Measurements from ENCODE around the gene ZNF862. TPM values are rescaled to one million over a fixed set of nuclear protein-coding genes. Genes with fewer than 3 reads are reported as not detected.

Gene ZNF862
- 34.1 TPM for total RNA-seq

DNA sequence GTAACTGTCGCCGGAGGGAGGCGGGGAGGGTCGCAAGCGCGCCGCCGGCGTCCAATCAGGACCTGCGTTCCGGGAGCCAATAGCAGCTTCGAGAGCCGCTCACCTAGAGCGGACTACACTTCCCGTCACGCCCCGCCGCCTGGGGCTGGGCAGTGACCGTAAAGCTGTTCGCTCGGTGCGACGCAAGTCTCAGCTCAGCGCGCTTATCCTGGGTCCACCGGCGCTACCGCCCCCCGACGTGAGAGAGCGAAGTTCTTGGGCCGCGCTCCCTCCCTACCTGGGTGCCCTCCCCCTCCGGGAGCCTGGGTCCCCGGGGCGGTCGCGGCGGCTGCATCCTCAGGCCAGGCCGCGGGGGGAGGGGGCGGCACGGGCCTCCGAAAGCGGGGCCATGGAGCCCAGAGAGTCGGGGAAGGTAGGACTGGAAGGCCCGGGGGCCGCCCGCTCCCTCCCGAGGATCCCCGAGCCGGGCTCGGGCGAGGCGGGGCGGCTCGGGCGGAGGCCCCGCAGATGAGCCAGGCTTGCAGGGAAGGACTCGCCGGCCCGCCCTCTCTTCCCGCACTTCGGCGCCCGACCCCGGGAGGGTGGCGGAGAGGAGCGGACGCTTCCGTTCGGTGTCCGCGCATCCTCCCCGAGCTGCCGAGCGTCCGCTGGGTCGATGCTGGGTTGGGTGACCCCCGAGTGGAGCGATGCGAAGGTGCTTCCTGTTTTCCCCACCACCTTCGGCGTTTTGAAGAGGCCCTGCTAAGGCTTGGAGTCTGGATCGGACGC is at the start of gene ZNF862:
Gene ZNF862 (plus strand): TSS at position 152 of the 768 bp plus-strand sequence. CDS start 237 bp downstream, at position 389.
- intact Hi-C loops (cut with DNase I), result no loop called here
- ATAC-seq (peak; percentile 100), DNase-seq (ENCODE audit: low spot score) (peak; percentile 98)

DNA sequence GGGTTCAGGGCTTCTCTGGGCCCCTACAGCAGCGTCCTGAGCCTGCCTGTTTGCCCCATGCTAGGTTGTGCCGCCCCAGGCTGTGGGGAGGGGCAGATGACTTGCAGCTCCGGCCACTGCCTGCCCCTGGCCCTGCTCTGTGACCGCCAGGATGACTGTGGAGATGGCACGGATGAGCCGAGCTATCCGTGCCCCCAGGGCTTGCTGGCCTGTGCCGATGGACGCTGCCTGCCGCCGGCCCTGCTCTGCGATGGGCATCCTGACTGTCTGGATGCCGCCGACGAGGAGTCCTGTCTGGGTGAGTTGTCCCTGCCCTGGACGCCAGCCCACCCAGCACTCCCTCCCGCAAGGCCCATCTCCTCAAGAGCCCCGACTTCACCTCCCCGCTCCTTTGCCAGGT is 49.1 kb upstream of the ZNF862 start:
- intact Hi-C loops (cut with DNase I), result no loop called here
- DNase-seq (ENCODE audit: low spot score) (no peak), ATAC-seq (no peak)

DNA sequence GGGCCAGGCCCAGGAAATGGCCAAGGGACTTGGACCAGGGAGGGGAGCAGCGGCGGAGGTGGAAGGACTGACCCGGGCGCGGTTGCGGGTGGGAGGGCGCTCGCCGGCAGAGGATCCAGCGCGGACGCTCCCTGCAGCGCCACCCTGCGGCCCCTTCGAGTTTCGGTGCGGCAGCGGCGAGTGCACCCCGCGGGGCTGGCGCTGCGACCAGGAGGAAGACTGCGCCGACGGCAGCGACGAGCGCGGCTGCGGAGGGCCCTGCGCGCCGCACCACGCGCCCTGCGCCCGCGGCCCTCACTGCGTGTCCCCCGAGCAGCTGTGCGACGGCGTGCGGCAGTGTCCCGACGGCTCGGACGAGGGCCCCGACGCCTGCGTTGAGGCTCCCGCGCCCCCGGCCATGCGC is 48.0 kb upstream of the ZNF862 start:
- ATAC-seq (no peak), DNase-seq (ENCODE audit: low spot score) (no peak)
- intact Hi-C loops (cut with DNase I), result no loop called here

DNA sequence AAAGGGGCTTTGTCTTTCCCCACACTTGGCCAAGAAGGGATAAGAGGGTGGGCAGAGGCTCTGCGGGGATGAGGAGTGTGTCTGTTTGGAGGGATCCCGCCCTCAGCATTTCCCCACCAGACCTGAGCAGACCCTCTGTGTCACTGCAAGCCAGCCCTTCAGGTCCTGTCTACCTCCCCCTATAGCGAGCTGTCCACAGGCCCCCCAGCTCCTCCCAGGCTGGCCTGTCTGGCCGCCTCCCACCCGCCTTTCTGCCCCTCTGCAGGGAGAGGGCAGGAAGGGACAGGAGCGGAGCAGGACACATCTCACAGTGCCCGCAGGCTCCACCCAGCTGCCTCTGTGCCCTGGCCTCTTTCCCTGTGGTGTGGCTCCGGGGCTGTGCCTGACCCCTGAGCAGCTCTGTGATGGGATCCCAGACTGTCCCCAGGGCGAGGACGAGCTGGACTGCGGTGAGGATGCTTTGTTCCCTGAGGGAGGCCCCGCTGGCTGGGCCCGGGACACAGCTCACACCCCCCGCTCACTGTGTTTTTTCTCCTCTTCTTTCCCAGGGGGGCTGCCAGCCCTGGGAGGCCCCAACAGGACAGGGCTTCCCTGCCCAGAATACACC is 47.3 kb upstream of the ZNF862 start:
- DNase-seq (ENCODE audit: low spot score) (no peak), ATAC-seq (no peak)
- intact Hi-C loops (cut with DNase I), result no loop called here

DNA sequence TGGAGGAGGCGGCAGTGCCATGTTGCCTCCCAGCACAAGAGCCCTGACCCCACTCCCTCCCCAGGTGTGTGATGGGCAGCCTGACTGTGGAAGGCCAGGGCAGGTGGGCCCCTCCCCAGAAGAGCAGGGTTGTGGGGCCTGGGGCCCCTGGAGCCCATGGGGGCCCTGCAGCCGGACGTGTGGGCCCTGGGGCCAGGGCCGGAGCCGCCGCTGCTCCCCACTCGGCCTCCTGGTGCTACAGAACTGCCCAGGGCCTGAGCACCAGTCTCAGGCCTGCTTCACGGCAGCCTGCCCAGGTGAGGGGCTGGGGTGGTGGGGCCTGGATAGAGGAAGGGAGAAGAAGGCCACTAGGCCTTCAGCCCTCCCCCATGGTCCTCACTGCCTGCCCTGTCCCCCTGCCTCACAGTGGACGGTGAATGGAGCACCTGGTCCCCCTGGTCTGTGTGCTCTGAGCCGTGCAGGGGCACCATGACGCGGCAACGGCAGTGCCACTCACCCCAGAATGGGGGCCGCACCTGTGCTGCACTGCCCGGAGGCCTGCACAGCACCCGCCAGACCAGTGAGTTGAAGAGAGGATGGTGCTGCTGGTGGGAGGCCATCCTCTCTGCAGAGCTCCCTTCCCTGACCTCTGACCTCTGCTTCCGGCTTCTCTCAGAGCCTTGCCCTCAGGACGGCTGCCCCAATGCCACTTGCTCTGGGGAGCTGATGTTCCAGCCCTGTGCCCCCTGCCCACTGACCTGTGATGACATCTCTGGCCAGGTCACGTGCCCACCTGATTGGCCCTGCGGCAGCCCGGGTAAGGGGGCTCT is 46.6 kb upstream of the ZNF862 start:
- DNase-seq (ENCODE audit: low spot score) (no peak), ATAC-seq (no peak)
- intact Hi-C loops (cut with DNase I), result no loop called here

DNA sequence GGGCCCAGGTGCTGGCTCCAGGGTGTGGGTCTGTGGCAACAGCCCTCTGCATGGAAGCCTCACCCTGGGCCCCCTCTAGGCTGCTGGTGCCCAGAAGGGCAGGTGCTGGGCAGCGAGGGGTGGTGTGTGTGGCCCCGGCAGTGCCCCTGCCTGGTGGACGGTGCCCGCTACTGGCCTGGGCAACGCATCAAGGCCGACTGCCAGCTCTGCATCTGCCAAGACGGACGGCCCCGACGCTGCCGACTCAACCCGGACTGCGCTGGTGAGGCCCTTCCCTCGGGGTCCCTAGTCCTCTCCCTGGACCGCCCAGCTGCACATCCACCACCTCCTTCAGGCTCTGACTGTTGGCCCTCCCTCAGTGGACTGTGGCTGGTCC is 46.0 kb upstream of the ZNF862 start:
- ATAC-seq, result no peak
- DNase-seq (ENCODE audit: low spot score), result no peak

DNA sequence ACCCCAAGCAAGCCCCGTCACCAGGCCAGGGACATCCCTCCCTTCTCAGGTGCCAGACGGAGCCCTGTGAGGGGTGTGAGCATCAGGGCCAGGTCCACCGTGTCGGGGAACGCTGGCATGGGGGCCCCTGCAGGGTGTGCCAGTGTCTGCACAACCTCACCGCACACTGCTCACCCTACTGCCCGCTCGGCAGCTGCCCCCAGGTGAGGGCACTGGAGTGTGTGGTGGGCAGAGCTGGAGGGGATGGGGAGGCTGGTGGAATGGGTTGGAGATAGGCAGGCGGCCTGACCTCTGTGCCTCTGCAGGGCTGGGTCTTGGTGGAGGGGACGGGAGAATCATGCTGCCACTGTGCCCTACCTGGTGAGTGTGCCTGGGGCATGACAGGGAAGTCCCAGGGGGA is 44.9 kb upstream of the ZNF862 start:
- no peak for ATAC-seq
- intact Hi-C loops (cut with DNase I), result no loop called here
- no peak for DNase-seq (ENCODE audit: low spot score)

More for the DNA sequence above, 46.0 kb upstream of the ZNF862 start:
- intact Hi-C loops (cut with DNase I), result no loop called here

DNA sequence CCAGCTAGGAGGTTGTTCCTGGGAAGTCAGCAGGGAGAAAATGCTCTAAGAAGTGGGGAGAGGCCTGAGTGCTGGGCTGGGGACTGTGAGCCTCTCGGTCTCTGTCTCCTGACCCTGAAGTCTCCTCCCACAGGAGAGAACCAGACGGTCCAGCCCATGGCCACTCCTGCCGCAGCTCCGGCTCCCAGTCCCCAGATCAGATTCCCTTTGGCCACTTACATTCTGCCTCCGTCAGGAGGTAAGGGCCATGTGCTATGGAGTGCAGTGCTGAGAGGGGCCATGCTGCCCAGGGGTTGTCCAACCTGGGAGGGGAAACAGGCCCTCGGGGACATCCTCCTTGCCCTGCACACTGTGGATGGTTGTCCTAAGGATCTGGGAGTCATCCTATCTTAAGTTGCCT is 43.5 kb upstream of the ZNF862 start:
- ATAC-seq (no peak), DNase-seq (ENCODE audit: low spot score) (no peak)
- intact Hi-C loops (cut with DNase I), result no loop called here

DNA sequence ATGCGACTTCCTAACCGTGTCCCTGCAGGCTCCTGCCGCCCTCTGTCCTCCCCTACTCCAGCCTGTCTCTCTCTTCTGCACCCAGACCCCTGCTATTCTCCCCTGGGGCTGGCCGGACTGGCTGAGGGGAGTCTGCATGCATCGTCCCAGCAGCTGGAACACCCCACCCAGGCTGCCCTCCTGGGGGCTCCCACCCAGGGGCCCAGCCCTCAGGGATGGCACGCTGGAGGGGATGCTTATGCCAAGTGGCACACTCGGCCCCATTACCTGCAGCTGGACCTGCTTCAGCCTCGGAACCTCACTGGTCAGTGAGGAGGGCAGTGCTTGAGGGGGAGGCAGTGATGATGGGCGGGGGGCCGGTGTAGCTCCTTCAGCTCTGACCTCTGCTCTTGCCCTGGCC is 43.0 kb upstream of the ZNF862 start:
- DNase-seq (ENCODE audit: low spot score) (no peak), ATAC-seq (no peak)
- intact Hi-C loops (cut with DNase I), result no loop called here

DNA sequence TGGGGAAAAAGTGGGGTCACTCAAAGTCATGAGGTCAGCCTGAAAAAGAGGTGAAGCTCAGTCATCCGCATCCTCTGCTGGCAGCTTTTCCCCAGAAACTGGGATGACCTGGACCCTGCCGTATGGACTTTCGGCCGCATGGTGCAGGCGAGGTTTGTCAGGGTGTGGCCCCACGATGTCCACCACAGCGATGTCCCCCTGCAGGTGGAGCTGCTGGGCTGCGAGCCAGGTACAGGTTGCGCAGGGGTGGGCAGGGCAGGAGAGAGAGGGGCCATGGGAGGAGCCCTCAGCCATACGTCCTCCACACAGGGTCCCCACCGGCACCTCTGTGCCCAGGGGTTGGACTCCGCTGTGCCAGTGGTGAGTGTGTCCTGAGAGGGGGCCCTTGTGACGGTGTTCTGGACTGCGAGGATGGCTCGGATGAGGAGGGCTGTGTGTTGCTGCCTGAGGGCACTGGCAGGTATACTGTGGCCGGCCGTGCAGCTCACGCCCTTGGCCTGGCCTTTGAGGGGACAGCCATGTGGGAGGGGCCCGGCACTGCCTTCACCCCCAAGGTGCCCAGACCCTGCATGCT is 41.8 kb upstream of the ZNF862 start:
- DNase-seq (ENCODE audit: low spot score) (no peak), ATAC-seq (no peak)
- intact Hi-C loops (cut with DNase I), result no loop called here

DNA sequence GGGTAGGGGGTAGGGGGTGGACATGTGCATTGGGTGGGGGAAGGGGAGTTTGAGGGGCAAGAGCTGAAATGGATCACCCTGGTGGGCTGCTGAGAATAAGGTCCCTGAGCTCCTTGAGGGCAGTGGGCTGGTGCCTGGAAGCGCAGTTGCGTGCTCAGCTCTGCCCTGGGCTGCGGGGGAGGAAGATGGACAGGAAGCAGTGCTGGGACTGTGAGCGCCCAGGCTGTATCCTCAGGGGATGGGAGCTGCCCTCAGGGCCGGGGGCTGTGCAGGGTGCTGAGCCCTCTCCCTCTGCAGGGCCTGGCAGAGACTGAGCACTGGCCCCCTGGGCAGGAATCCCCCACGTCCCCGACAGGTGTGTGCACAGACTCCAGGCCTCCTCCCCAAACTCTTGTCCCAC is 40.4 kb upstream of the ZNF862 start:
- no peak for ATAC-seq
- intact Hi-C loops (cut with DNase I), result no loop called here
- DNase-seq (ENCODE audit: low spot score), result no peak

DNA sequence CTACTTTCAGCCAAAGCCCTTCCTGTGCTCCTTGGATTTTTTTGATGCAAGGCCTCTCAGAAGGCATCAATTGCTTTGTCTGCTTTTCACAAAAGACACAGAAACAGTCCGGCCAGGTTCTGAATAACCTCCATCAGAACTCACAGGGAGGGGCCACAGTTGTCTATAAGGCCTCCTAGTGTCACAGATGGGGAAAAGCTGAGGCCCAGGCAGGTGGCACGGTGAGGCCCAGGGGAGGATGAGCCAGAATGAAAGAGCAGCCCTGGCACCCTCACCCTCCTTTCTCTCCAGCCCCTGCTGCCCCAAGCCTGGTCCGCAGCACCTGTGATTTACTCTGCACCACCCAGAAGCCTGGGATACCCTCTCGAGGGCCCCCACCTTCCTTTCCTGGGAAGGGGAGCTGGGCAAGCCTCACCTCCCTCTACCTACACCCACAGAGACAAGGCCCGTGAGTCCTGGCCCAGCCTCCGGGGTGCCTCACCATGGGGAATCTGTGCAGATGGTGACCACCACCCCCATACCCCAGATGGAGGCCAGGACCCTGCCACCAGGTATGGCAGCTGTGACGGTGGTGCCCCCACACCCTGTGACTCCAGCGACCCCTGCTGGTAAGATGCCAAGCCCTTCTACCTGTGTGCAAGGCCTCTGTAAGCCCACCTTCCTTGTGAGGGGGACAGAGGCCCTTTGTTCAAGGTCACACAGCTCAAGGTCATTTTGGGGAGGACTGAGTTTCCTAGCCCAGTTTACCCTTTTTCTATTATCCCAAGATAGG is 38.6 kb upstream of the ZNF862 start:
- DNase-seq (ENCODE audit: low spot score) (peak; percentile 69), ATAC-seq (no peak)
- intact Hi-C loops (cut with DNase I), result no loop called here

DNA sequence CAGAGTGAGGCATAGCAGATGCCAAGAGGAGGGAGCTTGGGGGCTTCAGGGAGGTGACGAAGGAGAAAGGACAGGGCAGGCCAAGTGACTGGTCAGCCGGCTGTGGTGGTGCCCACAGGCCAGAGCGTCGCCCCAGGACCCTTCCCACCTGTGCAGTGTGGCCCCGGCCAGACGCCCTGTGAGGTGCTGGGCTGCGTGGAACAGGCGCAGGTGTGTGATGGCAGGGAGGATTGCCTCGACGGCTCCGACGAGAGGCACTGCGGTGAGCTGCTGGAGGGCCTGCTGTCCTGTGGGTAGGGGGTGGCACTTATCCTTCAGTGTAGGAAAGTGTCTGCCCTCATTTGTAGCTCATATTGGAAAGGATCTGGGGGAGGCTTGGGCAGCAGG is 38.0 kb upstream of the ZNF862 start:
- intact Hi-C loops (cut with DNase I), result no loop called here
- ATAC-seq, result no peak

DNA sequence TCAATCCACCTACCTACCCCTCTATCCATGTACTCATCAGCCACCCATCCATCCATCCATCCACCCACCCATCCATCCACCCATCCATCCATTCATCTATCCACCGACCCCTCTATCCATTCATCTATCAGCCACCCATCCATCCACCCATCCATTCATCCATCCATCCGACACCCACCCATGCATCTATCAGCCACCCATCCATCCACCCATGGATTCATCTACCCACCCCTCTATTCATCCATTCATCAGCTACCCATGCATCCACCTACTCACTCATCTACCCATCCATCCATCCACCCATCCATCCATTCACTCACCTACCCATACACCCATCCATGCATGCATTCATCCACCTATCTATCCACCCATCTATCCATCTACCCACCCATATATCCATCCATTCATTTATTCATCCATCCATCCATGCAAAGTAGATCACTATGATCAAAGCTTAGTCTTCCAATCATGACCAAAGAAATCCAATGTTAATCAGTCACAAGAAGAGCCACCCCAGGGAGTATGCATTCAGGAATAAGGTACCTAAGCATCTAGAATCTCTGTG is 37.1 kb upstream of the ZNF862 start:
- intact Hi-C loops (cut with DNase I), result no loop called here

More for the DNA sequence above, 38.0 kb upstream of the ZNF862 start:
- no peak for DNase-seq (ENCODE audit: low spot score)

DNA sequence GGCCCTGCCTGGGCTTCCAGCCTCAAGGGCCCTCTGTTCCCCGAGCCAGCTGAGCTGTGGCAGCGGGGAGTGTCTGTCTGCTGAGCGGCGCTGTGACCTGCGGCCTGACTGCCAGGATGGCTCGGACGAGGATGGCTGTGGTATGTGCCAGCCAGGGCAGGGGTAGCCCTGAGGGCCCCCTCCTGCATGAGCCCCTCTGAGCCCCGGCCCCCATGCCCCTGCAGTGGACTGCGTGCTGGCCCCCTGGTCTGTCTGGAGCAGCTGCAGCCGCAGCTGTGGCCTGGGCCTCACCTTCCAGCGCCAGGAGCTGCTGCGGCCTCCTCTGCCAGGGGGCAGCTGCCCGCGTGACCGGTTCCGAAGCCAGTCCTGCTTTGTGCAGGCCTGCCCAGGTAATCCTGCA is 36.4 kb upstream of the ZNF862 start:
- DNase-seq (ENCODE audit: low spot score) (no peak), ATAC-seq (no peak)
- intact Hi-C loops (cut with DNase I), result no loop called here

More for the DNA sequence above, 37.1 kb upstream of the ZNF862 start:
- DNase-seq (ENCODE audit: low spot score), result no peak
- ATAC-seq, result no peak

DNA sequence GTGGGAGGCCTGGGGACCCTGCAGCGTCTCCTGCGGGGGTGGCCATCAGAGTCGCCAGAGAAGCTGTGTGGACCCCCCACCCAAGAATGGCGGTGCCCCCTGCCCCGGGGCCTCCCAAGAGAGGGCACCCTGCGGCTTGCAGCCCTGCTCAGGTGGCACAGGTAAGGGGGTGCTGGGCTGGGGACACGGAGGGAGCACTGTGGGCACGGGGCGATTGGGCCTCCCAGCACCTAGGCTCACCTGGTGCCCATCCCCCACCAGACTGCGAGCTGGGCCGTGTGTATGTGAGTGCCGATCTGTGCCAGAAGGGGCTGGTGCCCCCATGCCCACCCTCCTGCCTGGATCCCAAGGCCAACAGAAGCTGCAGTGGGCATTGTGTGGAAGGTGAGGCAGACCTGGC is 35.2 kb upstream of the ZNF862 start:
- DNase-seq (ENCODE audit: low spot score) (no peak), ATAC-seq (no peak)
- intact Hi-C loops (cut with DNase I), result no loop called here

DNA sequence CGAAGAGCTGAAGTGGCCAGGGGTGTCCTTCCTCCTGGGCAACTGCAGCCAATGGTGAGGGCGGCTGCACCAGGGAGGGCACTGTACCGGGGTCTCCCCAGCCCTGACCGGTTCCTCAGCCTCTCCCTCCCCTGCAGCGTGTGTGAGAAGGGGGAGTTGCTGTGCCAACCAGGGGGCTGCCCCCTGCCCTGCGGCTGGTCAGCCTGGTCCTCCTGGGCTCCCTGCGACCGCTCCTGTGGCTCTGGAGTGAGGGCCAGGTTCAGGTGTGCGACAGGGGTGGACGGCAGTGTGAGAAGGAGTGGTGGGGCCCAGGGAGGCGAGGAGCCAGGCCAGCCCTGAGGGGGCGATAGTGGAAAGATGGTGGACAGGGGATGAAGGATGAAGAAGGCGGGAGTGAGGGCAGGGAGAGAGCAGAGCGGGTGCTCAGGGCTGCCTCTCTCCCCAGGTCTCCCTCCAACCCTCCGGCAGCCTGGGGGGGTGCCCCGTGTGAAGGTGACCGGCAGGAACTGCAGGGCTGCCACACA is 34.6 kb upstream of the ZNF862 start:
- no peak for DNase-seq (ENCODE audit: low spot score)
- no peak for ATAC-seq
- intact Hi-C loops (cut with DNase I), result no loop called here

DNA sequence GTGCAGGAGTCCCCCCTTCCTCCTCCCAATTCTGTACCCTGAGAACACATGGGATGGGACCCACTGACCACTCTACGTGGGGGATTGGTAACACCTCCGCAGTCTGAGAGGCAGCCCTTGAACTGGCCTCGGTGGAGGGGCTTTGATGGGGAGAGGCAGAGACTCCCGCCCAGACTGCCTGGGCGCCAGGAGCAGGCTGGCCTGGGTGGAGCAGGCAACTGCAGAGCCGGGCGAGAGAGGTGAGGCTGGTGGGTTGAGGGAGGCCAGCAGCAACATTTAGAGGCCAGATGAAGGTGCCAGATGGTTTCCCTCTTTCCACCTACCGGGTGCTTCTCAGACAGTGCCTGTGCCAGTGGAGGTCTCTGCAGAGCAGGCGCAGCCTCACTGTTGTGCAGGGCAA is 34.1 kb upstream of the ZNF862 start:
- intact Hi-C loops (cut with DNase I), result no loop called here
- no peak for ATAC-seq
- DNase-seq (ENCODE audit: low spot score), result no peak

DNA sequence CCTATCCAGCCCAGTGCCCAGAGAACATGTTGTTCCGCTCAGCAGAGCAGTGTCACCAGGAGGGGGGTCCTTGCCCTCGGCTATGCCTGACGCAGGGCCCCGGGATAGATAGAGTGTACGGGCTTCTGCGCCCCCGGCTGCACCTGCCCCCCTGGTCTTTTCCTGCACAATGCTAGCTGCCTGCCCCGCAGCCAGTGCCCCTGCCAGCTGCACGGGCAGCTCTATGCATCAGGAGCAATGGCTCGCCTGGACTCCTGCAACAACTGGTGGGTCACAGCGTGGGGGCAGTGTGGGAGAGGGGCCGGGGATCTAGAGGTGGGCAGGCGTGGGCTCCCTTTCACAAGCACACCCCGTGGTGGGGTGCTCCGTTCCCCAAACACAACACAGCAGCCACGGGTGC is 31.4 kb upstream of the ZNF862 start:
- intact Hi-C loops (cut with DNase I), result no loop called here
- peak; percentile 6 for ATAC-seq
- no peak for DNase-seq (ENCODE audit: low spot score)

Measured in sciatic nerve (tissue), 2 donors.